Measurements from ENCODE around the gene TMED7. TPM values are rescaled to one million over a fixed set of nuclear protein-coding genes. Genes with fewer than 3 reads are reported as not detected.
"Not testable (repeated sequence)": the region's sequence is repeated elsewhere in the genome, so short reads cannot be mapped to it uniquely, and the experiment has no call there.

TMED7 gene
- total RNA-seq, result 10 to 100 TPM; 39.9 to 44.6 TPM

- no peak within 1 kb of the TSS for H3K4me3 Mint-ChIP-seq
- DNase-seq (peak; percentile 100), ATAC-seq (peak; percentile 93)
- peaks cover 25% of the 10 kb centered on the region for H3K4me1 Mint-ChIP-seq (ENCODE audit: low read depth)
- H3K36me3 Mint-ChIP-seq (ENCODE audit: low read depth), result peaks cover 10% of the 10 kb centered on the region
- H3K27ac Mint-ChIP-seq, result peak within 1 kb of the TSS; percentile 90
- H3K27me3 Mint-ChIP-seq, result no peaks in the 10 kb centered on the region
- intact Hi-C loops (cut with micrococcal nuclease), result no loop called here
- ChIA-PET POLR2A (interaction anchor here (0.6 to 1.3 kb wide), 6 partner anchors 9 to 450 kb away, joined by 3 to 5 read pairs (median 4); partner anchors contain the start of genes AP3S1, ATG12 and FEM1C), CTCF (interaction anchor here (0.9 to 3.8 kb wide), 9 partner anchors 9 to 442 kb away, joined by 3 to 24 read pairs (median 4); no protein-coding TSS in a partner anchor)
- no peaks in the 10 kb centered on the region for H3K9me3 Mint-ChIP-seq
- no peak for TF ChIP-seq CTCF (IDR thresholded peaks at IDR 0.05)
Measured at GRCh38 chr5:115625579-115626444, at the start of gene TMED7. TMED7 (minus strand) TSS chr5:115626036; CDS start chr5:115625792, 244 bp downstream.

DNA sequence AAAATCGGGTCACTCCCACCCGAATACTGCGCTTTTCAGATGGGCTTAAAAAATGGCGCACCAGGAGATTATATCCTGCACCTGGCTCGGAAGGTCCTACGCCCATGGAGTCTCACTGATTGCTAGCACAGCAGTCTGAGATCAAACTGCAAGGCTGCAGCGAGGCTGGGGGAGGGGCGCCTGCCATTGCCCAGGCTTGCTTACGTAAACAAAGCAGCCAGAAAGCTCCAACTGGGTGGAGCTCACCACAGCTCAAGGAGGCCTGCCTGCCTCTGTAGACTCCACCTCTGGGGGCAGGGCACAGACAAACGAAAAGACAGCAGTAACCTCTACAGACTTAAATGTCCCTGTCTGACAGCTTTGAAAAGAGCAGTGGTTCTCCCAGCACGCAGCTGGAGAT is 48.9 kb upstream of the TMED7 start:
- POLR2A ChIA-PET; H3K4me3 Mint-ChIP-seq; H3K4me1 Mint-ChIP-seq (ENCODE audit: low read depth); H3K9me3 Mint-ChIP-seq; intact Hi-C loops (cut with micrococcal nuclease); ATAC-seq; CTCF ChIA-PET; DNase-seq; H3K27ac Mint-ChIP-seq; H3K36me3 Mint-ChIP-seq (ENCODE audit: low read depth): not testable (repeated sequence)
- peaks cover 20% of the 10 kb centered on the region for H3K27me3 Mint-ChIP-seq

GRCh38 chr5:115673596-115673995 is 47.8 kb upstream of the TMED7 start:
- no peaks in the 10 kb centered on the region for H3K4me1 Mint-ChIP-seq (ENCODE audit: low read depth)
- TF ChIP-seq CTCF (IDR thresholded peaks at IDR 0.05), result no peak
- H3K4me3 Mint-ChIP-seq, result no peak overlapping the region
- peaks cover 4% of the 10 kb centered on the region for H3K9me3 Mint-ChIP-seq
- CTCF ChIA-PET, result no interaction called here
- ATAC-seq (no peak), DNase-seq (no peak)
- peaks cover 21% of the 10 kb centered on the region for H3K27me3 Mint-ChIP-seq
- H3K36me3 Mint-ChIP-seq (ENCODE audit: low read depth), result no peaks in the 10 kb centered on the region
- no peak overlapping the region for H3K27ac Mint-ChIP-seq
- intact Hi-C loops (cut with micrococcal nuclease), result no loop called here
- POLR2A ChIA-PET, result no interaction called here

GRCh38 chr5:115671939-115672338 is 46.1 kb upstream of the TMED7 start:
- TF ChIP-seq CTCF (IDR thresholded peaks at IDR 0.05), result no peak
- no peak overlapping the region for H3K4me3 Mint-ChIP-seq
- ATAC-seq (no peak), DNase-seq (no peak)
- intact Hi-C loops (cut with micrococcal nuclease), result no loop called here
- CTCF ChIA-PET, result no interaction called here
- H3K36me3 Mint-ChIP-seq (ENCODE audit: low read depth), result no peaks in the 10 kb centered on the region
- peaks cover 10% of the 10 kb centered on the region for H3K9me3 Mint-ChIP-seq
- H3K27me3 Mint-ChIP-seq, result peaks cover 18% of the 10 kb centered on the region
- H3K27ac Mint-ChIP-seq, result no peak overlapping the region
- no peaks in the 10 kb centered on the region for H3K4me1 Mint-ChIP-seq (ENCODE audit: low read depth)
- POLR2A ChIA-PET, result no interaction called here

DNA sequence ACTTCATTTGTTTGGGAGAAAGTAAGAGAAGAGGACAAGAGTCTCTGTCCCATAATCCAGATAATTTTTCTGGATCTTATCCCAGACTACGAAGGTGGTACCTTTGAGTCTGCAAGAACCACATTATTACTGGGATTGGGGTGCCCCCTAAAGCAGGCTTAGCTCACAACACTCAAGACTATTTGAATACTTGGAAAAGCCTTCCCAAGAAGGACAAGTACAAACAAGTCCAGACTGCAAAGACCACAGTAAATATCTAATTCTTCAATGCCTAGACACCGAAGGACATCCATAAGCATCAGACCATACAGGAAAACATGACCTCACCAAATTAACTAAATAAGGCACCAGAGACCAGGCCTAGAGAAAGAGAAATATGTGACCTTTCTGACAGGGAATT is 40.2 kb upstream of the TMED7 start:
- H3K4me3 Mint-ChIP-seq, result no peak overlapping the region
- no peaks in the 10 kb centered on the region for H3K36me3 Mint-ChIP-seq (ENCODE audit: low read depth)
- TF ChIP-seq CTCF (IDR thresholded peaks at IDR 0.05), result no peak
- no peaks in the 10 kb centered on the region for H3K4me1 Mint-ChIP-seq (ENCODE audit: low read depth)
- DNase-seq, result no peak
- H3K27ac Mint-ChIP-seq, result no peak overlapping the region
- ChIA-PET POLR2A (interaction anchor here (0.6 kb wide), 1 partner anchor 93 kb away, joined by 3 read pairs; no protein-coding TSS in a partner anchor), CTCF (no interaction called here)
- peaks cover 14% of the 10 kb centered on the region for H3K9me3 Mint-ChIP-seq
- intact Hi-C loops (cut with micrococcal nuclease), result no loop called here
- H3K27me3 Mint-ChIP-seq, result peaks cover 28% of the 10 kb centered on the region
- ATAC-seq, result no peak

All from activated CD8-positive, alpha-beta T cell treated with anti-CD3 and anti-CD28 coated beads for 36 hours (primary cell).